Measurements from ENCODE around the gene DES.
A peak's percentile ranks its signal among the peaks of the same experiment; 100 is the strongest.

The DES gene

GRCh38 chr2:219384859-219385258, 33.3 kb upstream of the DES start:
- TF ChIP-seq CTCF (IDR thresholded peaks at IDR 0.05): no peak

GRCh38 chr2:219385958-219386520, 32.1 kb upstream of the DES start:
- no peak for TF ChIP-seq CTCF (IDR thresholded peaks at IDR 0.05)

GRCh38 chr2:219386532-219387280, 31.5 kb upstream of the DES start:
- TF ChIP-seq CTCF (IDR thresholded peaks at IDR 0.05): no peak

- no peak for TF ChIP-seq CTCF (IDR thresholded peaks at IDR 0.05)
Observed at GRCh38 chr2:219387306-219388120, 30.7 kb upstream of the DES start, which contains the start of gene DNPEP. DNPEP (minus strand) TSS chr2:219387912; CDS start chr2:219387794, 118 bp downstream.

GRCh38 chr2:219388121-219388906, 29.9 kb upstream of the DES start:
- TF ChIP-seq CTCF (IDR thresholded peaks at IDR 0.05): peak; percentile 49

- no peak for TF ChIP-seq CTCF (IDR thresholded peaks at IDR 0.05)
Observed at GRCh38 chr2:219388907-219389156, 29.3 kb upstream of the DES start.

- no peak for TF ChIP-seq CTCF (IDR thresholded peaks at IDR 0.05)
Observed at GRCh38 chr2:219392754-219393153, 25.4 kb upstream of the DES start.

Data from LNCAP (cell line).